ENCODE measurements around the gene RNF149. TPM values are rescaled to one million over a fixed set of nuclear protein-coding genes. Genes with fewer than 3 reads are reported as not detected.
A peak's percentile ranks its signal among the peaks of the same experiment; 100 is the strongest.
"Not testable (repeated sequence)": the region's sequence is repeated elsewhere in the genome, so short reads cannot be mapped to it uniquely, and the experiment has no call there.

Gene RNF149
- total and polyA plus RNA-seq, 9 donors: 22.0 to 49.6 (median 32.6) TPM

DNA sequence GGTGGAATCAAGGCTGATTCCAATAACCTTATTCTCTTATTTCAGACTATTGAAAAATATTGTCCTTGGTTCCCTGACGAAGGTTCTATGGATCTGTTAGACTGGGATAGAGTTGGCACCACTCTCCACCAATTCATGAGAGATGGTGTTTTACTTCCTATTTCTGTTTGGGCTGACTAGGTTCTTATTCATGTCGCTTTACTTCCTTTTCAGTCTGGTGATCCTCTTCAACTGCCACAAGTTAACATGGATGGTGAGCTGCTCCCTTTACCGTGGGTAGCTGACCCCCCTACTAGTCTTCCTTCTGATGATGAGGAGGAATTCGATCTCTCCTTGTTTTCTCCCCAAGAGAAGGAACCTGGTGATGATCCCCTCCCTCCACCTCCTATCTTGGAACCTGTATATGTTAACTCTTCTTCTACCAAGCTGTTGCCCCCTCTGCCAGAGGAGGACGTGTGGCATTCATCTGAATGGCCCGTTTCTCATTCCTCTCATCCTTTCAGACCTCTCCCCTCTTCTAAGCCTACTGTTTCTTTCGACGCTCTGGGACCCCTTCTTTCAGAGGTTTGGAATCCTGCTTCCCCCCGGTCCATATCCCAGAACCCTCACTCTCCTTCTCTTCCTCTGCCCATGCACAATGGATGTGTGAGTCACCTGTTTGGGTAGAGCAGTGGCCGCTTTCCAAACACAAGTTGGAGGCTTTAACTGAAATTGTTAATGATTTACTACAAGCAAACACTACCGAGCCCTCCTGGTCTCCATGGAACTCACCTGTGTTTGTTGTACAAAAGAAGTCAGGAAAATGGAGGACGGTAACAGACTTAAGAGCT lies 69.4 kb downstream of the RNF149 start:
- DNase-seq: no peak
- 92% methylated on average over 2 of the region's 12 CpGs for WGBS (ENCODE audit: insufficient coverage)
- Histone ChIP-seq H3K27ac (ENCODE audit: low read length) (no peak overlapping the region), H3K27me3 (ENCODE audit: control insufficient read depth, insufficient read depth, low read length) (no peaks in the 10 kb centered on the region), H3K36me3 (ENCODE audit: control insufficient read depth, insufficient read depth, low read length) (no peaks in the 10 kb centered on the region), H3K9me3 (replicated peaks; ENCODE audit: control insufficient read depth, low read depth, low read length) (peaks cover 3% of the 10 kb centered on the region), H3K4me3 (ENCODE audit: low read length) (no peak overlapping the region), H3K4me1 (ENCODE audit: control insufficient read depth, insufficient read depth, low read length) (peaks cover 10% of the 10 kb centered on the region)

DNA sequence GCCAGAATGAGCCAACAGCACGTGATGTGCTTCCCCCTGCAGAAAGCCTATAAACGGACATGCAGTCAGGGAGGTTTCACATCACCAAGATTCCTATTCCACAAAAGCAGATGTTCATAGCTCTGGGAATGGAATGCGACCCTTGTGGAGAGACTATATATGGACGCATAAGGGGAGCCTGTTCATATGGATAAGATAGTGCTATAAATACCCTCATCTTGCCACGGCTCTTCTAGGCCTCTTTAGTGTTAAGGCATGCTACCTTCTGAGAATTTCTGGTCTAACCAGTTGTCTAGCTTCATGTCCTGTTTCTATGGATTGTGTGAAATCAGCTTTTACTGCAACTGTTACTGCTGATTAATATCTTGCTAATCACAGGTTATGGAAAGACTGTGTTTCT lies 70.6 kb downstream of the RNF149 start:
- not testable (repeated sequence) for H3K27me3 ChIP-seq (ENCODE audit: control insufficient read depth, insufficient read depth, low read length); H3K9me3 ChIP-seq (replicated peaks; ENCODE audit: control insufficient read depth, low read depth, low read length); H3K4me3 ChIP-seq (ENCODE audit: low read length); H3K36me3 ChIP-seq (ENCODE audit: control insufficient read depth, insufficient read depth, low read length); H3K4me1 ChIP-seq (ENCODE audit: control insufficient read depth, insufficient read depth, low read length)
- H3K27ac ChIP-seq (ENCODE audit: low read length): peak overlapping the region; percentile 1
- DNase-seq: peak; percentile 47
- WGBS (ENCODE audit: insufficient coverage): no CpG with 5 or more reads among the region's 5 CpGs

DNA sequence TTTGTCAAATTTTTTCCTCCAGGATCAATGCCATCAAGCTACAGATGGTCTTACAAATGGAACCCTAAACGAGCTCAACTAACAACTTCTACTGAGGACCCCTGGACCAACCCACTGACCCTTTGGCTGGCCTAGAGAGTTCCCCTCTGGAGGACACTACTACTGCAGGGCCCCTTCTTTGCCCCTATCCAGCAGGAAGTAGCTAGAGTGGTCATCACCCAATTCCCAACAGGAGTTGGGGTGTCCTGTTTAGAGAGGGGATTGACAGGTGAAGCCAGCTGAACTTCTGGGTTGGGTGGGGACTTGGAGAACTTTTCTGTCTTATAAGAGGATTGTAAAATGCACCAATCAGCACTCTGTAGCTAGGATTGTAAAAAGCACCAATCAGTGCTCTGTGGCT lies 72.5 kb downstream of the RNF149 start:
- not testable (repeated sequence) for H3K4me1 ChIP-seq (ENCODE audit: control insufficient read depth, insufficient read depth, low read length); H3K27ac ChIP-seq (ENCODE audit: low read length); H3K9me3 ChIP-seq (replicated peaks; ENCODE audit: control insufficient read depth, low read depth, low read length); H3K27me3 ChIP-seq (ENCODE audit: control insufficient read depth, insufficient read depth, low read length); H3K36me3 ChIP-seq (ENCODE audit: control insufficient read depth, insufficient read depth, low read length); DNase-seq; H3K4me3 ChIP-seq (ENCODE audit: low read length)
- WGBS (ENCODE audit: insufficient coverage): 88% methylated on average over 1 of the region's 1 CpG

DNA sequence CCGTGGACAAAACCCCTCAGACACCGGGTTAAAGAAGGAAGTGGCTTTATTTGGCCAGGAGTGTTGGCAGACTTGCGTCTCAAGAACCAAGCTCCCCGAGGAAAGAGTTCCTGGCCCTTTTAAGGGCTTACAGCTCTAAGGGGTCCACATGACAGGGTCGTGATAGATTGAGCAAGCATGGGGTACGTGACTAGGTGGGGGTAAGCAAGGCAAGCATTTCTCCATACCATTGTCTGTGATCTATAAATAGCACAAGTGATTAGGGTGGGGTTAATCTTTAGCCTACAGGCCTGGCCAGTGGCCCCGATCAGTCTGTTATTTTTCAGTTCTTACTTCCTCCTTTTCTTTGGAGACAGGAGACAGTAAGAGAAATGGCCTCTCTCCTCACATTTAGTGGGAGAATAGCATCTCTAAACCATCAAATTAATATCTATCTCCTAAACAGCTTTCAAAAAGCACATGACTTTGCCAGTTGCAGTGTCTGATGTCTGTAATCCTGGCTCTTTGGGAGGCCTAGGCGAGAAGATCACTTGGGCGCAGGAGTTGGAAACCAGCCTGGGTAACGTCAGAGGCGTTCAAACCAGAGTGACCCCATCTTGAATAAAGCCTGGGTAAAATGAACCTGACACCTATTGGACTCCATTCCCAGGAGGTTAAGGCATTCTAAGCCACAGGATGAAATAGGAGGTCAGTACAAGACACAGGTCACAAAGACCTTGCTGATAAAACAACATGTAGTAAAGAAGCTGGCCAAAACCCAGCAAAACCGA lies 74.1 kb downstream of the RNF149 start:
- Histone ChIP-seq H3K9me3 (replicated peaks; ENCODE audit: control insufficient read depth, low read depth, low read length) (peaks cover 3% of the 10 kb centered on the region), H3K27me3 (ENCODE audit: control insufficient read depth, insufficient read depth, low read length) (no peaks in the 10 kb centered on the region), H3K4me3 (ENCODE audit: low read length) (no peak overlapping the region), H3K4me1 (ENCODE audit: control insufficient read depth, insufficient read depth, low read length) (peaks cover 8% of the 10 kb centered on the region), H3K27ac (ENCODE audit: low read length) (no peak overlapping the region), H3K36me3 (ENCODE audit: control insufficient read depth, insufficient read depth, low read length) (no peaks in the 10 kb centered on the region)
- DNase-seq: no peak
- 72% methylated on average over 6 of the region's 12 CpGs for WGBS (ENCODE audit: insufficient coverage)

DNA sequence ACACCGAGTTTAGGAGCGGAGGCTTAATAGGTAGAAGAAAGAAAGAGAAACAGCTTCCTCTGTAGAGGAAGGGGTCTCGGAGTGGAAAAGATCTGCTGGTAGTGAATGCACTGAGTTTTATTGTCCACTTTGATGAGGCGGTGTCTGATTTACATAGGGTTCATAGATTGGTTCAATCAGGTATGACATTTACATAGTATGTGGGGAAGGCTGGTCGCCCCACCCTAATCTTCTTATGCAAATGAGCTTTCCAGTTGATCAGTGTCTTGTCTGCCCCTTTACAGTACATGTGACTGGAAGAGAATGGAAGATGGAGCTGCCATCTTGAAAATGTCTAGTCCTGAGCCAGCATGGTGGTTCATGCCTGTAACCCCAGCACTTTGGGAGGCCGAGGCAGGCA lies 75.7 kb downstream of the RNF149 start:
- peaks cover 3% of the 10 kb centered on the region for H3K9me3 ChIP-seq (replicated peaks; ENCODE audit: control insufficient read depth, low read depth, low read length)
- H3K4me3 ChIP-seq (ENCODE audit: low read length): no peak overlapping the region
- no peak overlapping the region for H3K27ac ChIP-seq (ENCODE audit: low read length)
- no peaks in the 10 kb centered on the region for H3K27me3 ChIP-seq (ENCODE audit: control insufficient read depth, insufficient read depth, low read length)
- DNase-seq: no peak
- no peaks in the 10 kb centered on the region for H3K36me3 ChIP-seq (ENCODE audit: control insufficient read depth, insufficient read depth, low read length)
- peaks cover 4% of the 10 kb centered on the region for H3K4me1 ChIP-seq (ENCODE audit: control insufficient read depth, insufficient read depth, low read length)
- 90% methylated on average over 3 of the region's 6 CpGs for WGBS (ENCODE audit: insufficient coverage)

DNA sequence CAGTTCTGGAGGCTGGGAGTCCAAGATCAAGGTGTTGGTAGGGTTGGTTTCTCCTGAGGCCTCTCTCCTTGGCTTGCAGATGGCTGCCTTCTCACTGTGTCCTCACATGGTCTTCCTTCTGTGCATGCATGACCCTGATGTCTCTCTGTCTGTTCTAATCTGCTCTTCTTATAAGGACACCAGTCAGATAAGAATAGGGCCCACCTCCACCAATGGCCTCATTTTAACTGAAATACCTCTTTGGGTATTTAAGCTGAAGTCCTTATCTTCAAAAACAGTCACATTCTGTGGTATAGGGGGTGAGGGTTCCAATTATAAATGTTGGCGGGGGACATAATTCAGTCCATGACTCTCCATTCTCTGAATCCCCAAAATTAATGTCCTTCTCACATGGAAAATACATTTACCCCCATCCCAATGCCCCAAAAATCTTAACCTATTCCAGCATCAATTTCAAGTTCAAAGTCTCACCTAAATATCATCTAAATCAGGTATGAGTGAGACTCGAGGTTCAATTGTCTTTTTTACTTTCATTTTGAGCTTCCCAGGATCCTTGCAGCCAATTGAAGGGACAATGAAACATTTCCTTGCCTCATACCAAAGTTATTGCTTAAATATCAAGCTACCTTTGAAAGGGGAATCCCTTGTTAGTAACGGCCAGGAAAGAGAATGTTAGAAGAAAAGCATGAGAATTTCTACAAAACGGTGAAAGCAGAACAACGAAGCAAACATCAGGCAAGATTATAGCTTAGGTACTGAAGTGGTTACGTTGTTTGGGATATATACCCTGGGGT lies 76.4 kb downstream of the RNF149 start:
- no peak overlapping the region for H3K27ac ChIP-seq (ENCODE audit: low read length)
- no peak for DNase-seq
- H3K9me3 ChIP-seq (replicated peaks; ENCODE audit: control insufficient read depth, low read depth, low read length): peaks cover 3% of the 10 kb centered on the region
- H3K36me3 ChIP-seq (ENCODE audit: control insufficient read depth, insufficient read depth, low read length): no peaks in the 10 kb centered on the region
- H3K27me3 ChIP-seq (ENCODE audit: control insufficient read depth, insufficient read depth, low read length): no peaks in the 10 kb centered on the region
- H3K4me3 ChIP-seq (ENCODE audit: low read length): no peak overlapping the region
- 93% methylated on average over 3 of the region's 6 CpGs for WGBS (ENCODE audit: insufficient coverage)
- H3K4me1 ChIP-seq (ENCODE audit: control insufficient read depth, insufficient read depth, low read length): no peaks in the 10 kb centered on the region

DNA sequence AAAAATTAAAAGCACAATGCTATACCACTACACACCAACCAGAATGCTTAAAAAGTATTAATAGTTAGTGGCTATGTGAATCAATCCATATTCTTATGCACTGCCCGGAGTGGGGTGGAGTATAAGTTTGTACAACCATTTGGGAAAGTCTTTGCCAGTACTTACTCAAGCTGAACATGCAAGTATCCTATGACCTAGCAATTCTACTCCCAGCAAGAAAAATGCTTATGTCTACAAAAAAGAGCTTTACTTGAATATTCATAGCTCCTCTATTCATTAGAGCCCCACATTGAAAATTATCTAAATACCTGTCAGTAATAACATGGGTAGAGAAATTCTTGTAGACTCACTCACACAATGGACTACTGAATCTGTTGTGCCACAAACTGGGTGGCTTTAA lies 77.3 kb downstream of the RNF149 start:
- no peaks in the 10 kb centered on the region for H3K27me3 ChIP-seq (ENCODE audit: control insufficient read depth, insufficient read depth, low read length)
- peaks cover 3% of the 10 kb centered on the region for H3K9me3 ChIP-seq (replicated peaks; ENCODE audit: control insufficient read depth, low read depth, low read length)
- H3K4me3 ChIP-seq (ENCODE audit: low read length): no peak overlapping the region
- H3K4me1 ChIP-seq (ENCODE audit: control insufficient read depth, insufficient read depth, low read length): no peaks in the 10 kb centered on the region
- no peaks in the 10 kb centered on the region for H3K36me3 ChIP-seq (ENCODE audit: control insufficient read depth, insufficient read depth, low read length)
- no CpG with 5 or more reads among the region's 1 CpG for WGBS (ENCODE audit: insufficient coverage)
- H3K27ac ChIP-seq (ENCODE audit: low read length): no peak overlapping the region
- DNase-seq: no peak

DNA sequence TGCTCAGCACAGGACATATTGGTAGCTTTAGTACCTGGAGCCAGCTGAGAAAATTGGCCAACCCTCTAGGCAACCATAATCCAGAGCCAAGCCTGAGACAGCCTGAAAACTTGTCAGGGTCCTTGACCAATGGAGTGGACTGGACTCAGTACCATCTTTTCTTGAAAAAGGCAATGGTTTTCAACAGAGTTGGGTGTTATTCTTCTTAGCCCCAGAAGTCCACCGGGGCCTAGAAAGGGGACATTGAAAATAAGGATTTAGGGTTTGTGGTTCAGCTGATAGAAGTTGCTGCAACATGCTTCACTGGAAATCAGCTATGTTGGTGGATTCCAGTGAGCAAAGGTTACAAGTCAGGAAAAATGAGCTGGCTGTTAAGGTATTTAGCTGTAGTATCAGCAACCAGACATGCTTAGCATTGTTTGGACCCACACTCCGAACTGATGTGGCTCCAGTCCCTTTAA lies 77.9 kb downstream of the RNF149 start:
- H3K27ac ChIP-seq (ENCODE audit: low read length): no peak overlapping the region
- no peak for DNase-seq
- 100% methylated on average over 1 of the region's 2 CpGs for WGBS (ENCODE audit: insufficient coverage)
- H3K27me3 ChIP-seq (ENCODE audit: control insufficient read depth, insufficient read depth, low read length): no peaks in the 10 kb centered on the region
- H3K4me3 ChIP-seq (ENCODE audit: low read length): no peak overlapping the region
- no peaks in the 10 kb centered on the region for H3K36me3 ChIP-seq (ENCODE audit: control insufficient read depth, insufficient read depth, low read length)
- H3K9me3 ChIP-seq (replicated peaks; ENCODE audit: control insufficient read depth, low read depth, low read length): no peaks in the 10 kb centered on the region
- H3K4me1 ChIP-seq (ENCODE audit: control insufficient read depth, insufficient read depth, low read length): no peaks in the 10 kb centered on the region
